Measurements from ENCODE around the gene ADGRA1. TPM values are rescaled to one million over a fixed set of nuclear protein-coding genes. Genes with fewer than 3 reads are reported as not detected.

ADGRA1 gene
- total and polyA plus RNA-seq, 10 of the 15 experiments (the other 5 are each of a cell fraction or from before 2014, with no cell fraction given), result not detected

DNA sequence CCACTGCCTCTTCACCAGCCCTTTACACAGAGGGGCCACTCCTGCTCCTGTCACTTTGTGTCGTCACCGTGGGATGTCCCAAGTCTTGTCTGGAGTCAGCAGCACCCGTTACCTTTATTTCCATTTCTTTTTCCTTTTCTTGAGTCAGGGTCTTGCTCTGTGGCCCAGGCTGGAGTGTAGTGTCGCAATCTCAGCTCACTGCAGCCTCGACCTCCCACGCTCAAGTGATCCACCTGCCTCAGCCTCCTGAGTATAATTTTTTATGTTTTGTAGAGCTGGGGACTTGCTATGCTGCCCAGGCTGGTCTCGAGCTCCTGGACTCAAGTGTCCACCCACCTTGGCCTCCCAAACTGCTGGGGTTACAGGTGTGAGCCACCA lies 28.6 kb upstream of the ADGRA1 start:
- no peaks in the 10 kb centered on the region for H3K4me1 ChIP-seq (ENCODE audit: control insufficient read depth, insufficient read depth, low read length)
- H3K9me3 ChIP-seq (replicated peaks; ENCODE audit: control insufficient read depth, insufficient read depth, low read length), result no peaks in the 10 kb centered on the region; the same call in 2 of the 3 replicates
- ChIA-PET CTCF (interaction anchor here (1.4 kb wide), 1 partner anchor 23 kb away, joined by 3 read pairs; no protein-coding TSS in a partner anchor), POLR2A (no interaction called here), SMC1A (ENCODE audit: uncharacterized antibody, unreplicated experiment) (no interaction called here), RAD21 (ENCODE audit: unreplicated experiment) (no interaction called here)
- H3K4me3 ChIP-seq, result no peak overlapping the region
- DNase-seq (ENCODE audit: low read depth, low spot score), result no peak
- no peak for ATAC-seq
- in situ Hi-C loops (cut with MboI), result no loop called here
- intact Hi-C loops (cut with micrococcal nuclease; ENCODE audit: unreplicated experiment), result no loop called here
- no peaks in the 10 kb centered on the region for H3K36me3 ChIP-seq (ENCODE audit: control insufficient read depth in 2 of 2, insufficient read depth in 2 of 2, low read length in 1 of 2)
- no peak overlapping the region for H2AFZ ChIP-seq (ENCODE audit: control insufficient read depth, low read depth, low read length)
- no peak overlapping the region for H3K27ac ChIP-seq (ENCODE audit: control insufficient read depth, insufficient read depth)
- 32% methylated on average over 7 of the region's 7 CpGs for WGBS (ENCODE audit: insufficient coverage, insufficient replicate concordance, low lambda C conversion rate, missing lambda C conversion rate)
- no peaks in the 10 kb centered on the region for H3K27me3 ChIP-seq (replicated peaks in 1 of 2; ENCODE audit: control insufficient read depth in 2 of 2, insufficient read depth in 2 of 2, low read length in 1 of 2)
- no peaks in the 10 kb centered on the region for H4K20me1 ChIP-seq (ENCODE audit: control insufficient read depth, insufficient read depth)
- no peaks in the 10 kb centered on the region for H3K79me2 ChIP-seq (ENCODE audit: control insufficient read depth, insufficient read depth, low read length)
- no peak for FAIRE-seq
- H3K9ac ChIP-seq (ENCODE audit: control insufficient read depth, insufficient read depth, low read length), result no peak overlapping the region
- TF ChIP-seq CBX3 (IDR thresholded peaks at IDR 0.05; ENCODE audit: borderline replicate concordance, low read depth), result no peak
- no peak for TF ChIP-seq RCOR1 (conservative IDR thresholded peaks at IDR 0.05; ENCODE audit: low read depth, low read length)
- no peak for TF ChIP-seq CHD2 (IDR thresholded peaks at IDR 0.05; ENCODE audit: borderline replicate concordance, low read depth, low read length)
- TF ChIP-seq TARDBP (IDR thresholded peaks at IDR 0.05; ENCODE audit: borderline replicate concordance), result no peak
- no peak for TF ChIP-seq IKZF1 (conservative IDR thresholded peaks at IDR 0.05)
- TF ChIP-seq, protein P1, sequence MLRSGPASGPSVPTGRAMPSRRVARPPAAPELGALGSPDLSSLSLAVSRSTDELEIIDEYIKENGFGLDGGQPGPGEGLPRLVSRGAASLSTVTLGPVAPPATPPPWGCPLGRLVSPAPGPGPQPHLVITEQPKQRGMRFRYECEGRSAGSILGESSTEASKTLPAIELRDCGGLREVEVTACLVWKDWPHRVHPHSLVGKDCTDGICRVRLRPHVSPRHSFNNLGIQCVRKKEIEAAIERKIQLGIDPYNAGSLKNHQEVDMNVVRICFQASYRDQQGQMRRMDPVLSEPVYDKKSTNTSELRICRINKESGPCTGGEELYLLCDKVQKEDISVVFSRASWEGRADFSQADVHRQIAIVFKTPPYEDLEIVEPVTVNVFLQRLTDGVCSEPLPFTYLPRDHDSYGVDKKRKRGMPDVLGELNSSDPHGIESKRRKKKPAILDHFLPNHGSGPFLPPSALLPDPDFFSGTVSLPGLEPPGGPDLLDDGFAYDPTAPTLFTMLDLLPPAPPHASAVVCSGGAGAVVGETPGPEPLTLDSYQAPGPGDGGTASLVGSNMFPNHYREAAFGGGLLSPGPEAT (IDR thresholded peaks at IDR 0.05; ENCODE audit: low read depth), result no peak
- TF ChIP-seq JUNB (IDR thresholded peaks at IDR 0.05), result no peak
- TF ChIP-seq TBL1XR1 (IDR thresholded peaks at IDR 0.05; ENCODE audit: low read depth, low read length), result no peak
- TF ChIP-seq, protein P2, sequence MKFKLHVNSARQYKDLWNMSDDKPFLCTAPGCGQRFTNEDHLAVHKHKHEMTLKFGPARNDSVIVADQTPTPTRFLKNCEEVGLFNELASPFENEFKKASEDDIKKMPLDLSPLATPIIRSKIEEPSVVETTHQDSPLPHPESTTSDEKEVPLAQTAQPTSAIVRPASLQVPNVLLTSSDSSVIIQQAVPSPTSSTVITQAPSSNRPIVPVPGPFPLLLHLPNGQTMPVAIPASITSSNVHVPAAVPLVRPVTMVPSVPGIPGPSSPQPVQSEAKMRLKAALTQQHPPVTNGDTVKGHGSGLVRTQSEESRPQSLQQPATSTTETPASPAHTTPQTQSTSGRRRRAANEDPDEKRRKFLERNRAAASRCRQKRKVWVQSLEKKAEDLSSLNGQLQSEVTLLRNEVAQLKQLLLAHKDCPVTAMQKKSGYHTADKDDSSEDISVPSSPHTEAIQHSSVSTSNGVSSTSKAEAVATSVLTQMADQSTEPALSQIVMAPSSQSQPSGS (IDR thresholded peaks at IDR 0.05; ENCODE audit: low read length), result no peak
- TF ChIP-seq TAF1 (IDR thresholded peaks at IDR 0.05; ENCODE audit: borderline replicate concordance, low read depth, low read length), result no peak
- TF ChIP-seq, protein P3, sequence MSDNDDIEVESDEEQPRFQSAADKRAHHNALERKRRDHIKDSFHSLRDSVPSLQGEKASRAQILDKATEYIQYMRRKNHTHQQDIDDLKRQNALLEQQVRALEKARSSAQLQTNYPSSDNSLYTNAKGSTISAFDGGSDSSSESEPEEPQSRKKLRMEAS (IDR thresholded peaks at IDR 0.05; ENCODE audit: low read depth, low read length), result no peak
- no peak for TF ChIP-seq SMAD1 (IDR thresholded peaks at IDR 0.05; ENCODE audit: low read depth, partially characterized antibody)
- TF ChIP-seq PML (IDR thresholded peaks at IDR 0.05; ENCODE audit: low read length), result no peak
- TF ChIP-seq RELA (IDR thresholded peaks at IDR 0.05; ENCODE audit: borderline replicate concordance, partially characterized antibody), result no peak
- no peak for TF ChIP-seq MTA2 (IDR thresholded peaks at IDR 0.05; ENCODE audit: low read depth)
- no peak for TF ChIP-seq CHD4 (IDR thresholded peaks at IDR 0.05)
- H3K4me2 ChIP-seq (ENCODE audit: control insufficient read depth, insufficient read depth), result no peak overlapping the region
- no TSS peak for BruUV-seq (replicated peaks)
